Activated CD4-positive, CD25-positive, alpha-beta regulatory T cell treated with anti-CD3 and anti-CD28 coated beads, Interleukin-2, amount 50 U/mL, for 72 hours (primary cell): ENCODE results near the gene CCDC174.
"Not testable (repeated sequence)": the region's sequence is repeated elsewhere in the genome, so short reads cannot be mapped to it uniquely, and the experiment has no call there.

ENCODE experiments used
- DNase-seq: peaks from one replicate; pipeline ENCODE4 v3.0.0; 2021

Gene CCDC174

DNA sequence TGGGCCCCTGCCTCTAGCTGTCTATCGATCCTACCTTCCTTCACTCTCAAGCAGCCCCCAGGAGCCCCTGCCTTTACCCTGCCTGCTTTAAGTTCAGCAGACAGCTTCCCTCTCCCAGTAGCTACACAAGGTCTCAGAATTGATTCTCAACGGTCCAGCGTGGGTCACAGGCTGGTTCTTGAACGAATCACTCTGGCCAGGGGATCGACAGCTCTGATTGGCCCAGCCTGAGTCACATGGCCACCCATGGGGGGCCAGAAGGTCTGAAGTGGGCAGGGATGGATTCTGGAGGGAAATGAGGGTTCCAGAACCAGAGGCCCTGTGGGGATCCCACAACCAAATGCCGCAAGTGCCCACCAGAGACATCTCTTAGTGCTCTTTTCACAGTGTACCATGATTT is 23.7 kb upstream of the CCDC174 start:
- no peak for DNase-seq

DNA sequence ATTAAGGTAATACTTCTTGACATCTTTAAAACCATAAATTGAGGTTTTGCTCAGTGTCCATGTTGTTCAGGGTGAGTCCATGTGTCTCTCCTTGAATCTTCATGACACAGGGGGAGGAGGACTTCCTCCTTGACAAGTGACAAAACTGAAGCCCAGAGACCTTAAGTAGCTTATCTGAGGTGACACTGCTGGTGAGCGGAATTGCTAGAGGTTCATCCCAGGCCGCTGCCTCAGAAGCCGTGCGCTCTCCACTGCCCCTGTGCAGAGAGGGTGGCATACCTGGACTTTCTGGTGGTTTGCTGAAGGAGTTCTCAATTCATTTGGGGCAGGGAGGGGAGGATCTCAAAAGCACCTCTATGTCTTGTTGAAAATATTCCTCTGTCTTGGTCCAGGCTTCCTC is 23.2 kb upstream of the CCDC174 start:
- no peak for DNase-seq

DNA sequence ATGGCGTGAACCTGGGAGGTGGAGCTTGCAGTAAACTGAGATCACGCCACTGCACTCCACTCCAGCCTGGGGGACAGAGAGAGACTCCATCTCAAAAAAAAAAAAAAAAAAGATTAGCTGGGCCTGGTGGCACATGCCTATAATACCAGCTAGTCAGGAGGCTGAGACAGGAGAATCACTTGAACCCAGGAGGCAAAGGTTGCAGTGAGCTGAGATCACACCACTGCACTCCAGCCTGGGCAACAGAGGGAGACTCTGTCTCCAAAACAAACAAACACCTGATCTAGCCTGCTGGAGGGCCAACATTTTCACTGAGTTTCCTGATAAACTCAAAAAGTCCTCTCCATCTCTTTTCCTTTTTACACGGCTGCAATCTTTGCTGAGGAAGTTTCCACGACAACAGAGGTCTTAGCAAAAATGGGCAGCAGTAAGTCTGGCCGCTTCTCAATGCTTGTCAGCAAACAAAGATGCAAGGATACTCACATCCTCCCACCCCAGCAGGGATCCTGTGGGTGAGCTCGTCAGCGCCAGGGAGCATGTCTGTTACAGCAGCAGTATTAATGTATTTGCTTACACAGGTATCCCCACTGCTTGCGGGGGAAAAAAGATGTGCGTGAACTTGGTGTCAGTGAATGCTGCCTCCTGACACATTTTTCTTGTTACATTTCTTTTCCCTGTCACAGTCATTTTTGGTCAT is 21.0 kb upstream of the CCDC174 start:
- no peak for DNase-seq

DNA sequence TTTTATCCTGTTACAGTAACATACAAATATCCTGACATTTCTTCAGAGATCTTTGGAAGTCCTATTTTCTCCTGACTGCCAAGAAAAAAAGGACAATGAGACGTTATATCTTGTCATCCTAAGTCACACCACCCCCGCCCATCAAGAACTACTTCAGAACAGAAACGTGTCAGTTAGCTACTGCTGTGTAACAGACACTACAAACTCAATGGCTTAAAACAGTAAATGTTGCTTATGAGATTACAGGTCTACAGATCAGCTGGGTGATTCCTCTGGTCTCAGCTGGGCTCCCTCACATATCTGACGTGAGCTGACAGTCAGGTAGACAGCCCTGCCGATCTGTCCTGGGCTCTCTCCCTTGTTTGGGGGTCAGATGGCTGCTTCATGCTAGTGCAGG is 20.5 kb upstream of the CCDC174 start:
- DNase-seq: no peak

DNA sequence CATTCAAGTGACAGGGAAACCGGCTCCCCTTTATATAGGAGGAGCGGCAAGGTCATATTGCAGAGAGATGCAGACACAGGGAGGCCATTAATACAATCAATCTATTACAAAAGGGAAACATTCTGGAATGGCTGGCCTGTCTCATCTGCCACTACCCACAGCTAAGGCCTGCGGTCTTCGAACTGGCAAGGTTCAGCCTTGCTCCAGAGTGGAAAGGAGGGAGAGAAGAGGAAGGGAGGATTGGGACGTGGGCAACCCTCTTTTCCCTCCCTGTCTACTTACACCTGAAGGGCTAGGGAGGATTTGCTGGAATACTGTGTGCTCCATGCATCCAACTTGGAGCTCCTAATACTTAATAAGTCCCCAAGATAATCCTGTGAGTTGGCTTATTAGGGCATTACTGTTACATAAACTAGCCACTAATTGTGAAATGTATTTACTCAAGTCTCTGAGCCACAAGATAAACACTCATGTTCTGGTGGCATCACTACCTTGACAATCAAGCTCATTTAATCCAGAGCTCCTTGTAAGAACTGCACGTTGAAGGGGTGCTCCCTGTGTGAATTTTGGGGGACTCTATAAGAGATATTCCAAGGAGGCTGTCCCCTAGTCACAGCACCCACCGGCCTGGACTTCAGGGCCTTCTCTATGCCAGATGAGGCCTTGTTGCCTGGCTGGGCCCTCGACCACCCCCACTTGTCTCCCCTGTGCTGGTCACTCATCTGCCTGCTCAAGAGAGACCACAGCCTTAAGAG is 19.7 kb upstream of the CCDC174 start:
- DNase-seq: no peak

DNA sequence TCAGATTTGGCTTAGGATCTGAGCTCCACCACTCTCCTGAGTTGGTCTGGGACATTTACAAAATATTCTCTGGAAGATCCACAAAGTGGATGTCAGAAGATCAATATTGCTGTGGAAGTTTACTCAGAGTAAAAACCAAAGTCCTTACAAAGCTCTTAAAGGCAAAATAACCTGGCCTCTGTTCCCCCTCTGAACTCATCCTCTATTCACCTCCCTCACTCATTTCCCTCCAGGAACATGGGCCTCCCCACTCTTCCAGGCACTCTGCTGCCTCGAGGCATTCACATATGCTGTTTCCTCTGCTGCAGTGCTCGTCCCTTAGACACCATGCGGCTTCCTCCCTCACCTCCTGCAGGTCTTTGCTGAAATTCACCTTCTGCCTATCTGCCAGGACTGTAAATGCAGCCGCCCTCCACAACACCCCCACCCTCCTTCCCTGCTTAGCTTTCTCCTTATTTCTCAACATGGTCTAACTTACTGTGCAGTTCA is 19.1 kb upstream of the CCDC174 start:
- DNase-seq: no peak

DNA sequence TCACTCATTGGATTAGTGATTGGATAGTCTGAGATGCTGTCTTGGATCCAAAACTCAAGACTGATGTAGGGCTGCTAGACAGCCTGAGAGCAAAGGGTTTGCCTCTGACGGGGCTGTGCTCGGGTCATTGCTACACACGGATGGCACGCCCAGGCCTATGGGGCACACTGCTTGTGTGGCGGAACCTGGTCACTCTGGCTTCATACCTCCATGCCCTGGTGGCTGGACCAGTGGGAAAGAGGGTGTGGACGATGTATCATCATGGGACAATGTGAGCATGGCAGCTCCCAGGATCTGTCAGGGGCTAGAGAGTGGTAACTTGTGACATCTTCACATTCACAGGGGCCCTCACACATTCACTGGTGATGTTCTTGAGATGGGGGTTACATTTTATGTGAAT is 18.1 kb upstream of the CCDC174 start:
- DNase-seq: no peak

DNA sequence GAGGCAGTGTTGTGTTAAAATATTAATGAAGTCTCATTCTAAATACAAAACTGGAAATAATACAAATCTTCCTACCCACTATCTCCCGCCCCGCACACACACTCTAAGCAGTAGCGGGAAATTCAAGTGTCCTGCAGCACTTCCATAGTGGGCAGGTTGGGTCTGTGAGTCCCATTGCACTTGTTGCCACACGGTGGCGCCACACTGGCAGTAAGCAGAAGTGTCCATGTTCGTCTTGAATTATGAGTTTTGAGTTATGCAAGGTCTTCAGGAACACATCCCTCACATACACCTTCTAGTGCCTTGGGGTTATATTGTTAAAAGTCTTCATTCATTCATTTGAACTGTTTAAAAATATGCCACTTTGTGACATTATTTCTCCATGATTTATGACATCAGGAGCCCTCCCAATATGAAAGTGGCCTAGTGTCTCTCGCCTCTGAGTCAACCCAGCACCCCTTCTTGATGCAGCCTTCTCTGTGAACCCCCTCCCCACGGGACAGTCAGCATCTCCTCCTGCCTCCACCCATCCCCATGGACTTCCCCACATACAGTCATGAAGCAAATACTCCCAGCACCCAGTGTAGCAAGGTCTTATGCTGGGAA is 17.6 kb upstream of the CCDC174 start:
- peak; percentile 60 for DNase-seq

DNA sequence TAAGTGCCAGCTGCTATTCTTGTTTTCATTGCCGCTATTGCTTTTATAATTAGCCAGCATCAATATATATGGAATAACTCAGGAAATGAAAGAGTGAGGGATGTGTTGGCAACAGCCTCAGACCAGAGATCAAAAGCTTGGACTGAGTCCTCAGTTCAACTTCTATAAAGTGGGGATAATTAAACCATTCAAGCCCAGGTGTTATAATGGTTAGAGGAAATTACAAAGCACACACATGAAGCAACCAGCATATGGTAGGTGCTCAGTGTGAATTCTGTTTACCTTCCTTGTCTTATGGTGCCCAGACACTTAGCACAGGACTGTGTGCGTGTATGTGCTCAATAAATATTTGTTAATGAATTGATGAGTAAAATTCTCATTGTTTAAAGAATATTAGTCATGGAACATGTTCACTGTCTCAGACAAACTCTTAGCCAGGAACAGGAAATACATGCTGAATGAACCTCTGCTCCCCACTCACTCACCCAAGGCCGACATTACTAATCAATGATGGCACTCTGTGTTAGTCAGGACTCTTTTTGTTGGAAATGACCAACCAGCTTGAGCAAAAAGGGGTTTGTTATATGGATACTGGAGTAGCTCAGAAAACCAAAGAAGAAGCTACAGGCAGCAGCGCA is 16.7 kb upstream of the CCDC174 start:
- no peak for DNase-seq

DNA sequence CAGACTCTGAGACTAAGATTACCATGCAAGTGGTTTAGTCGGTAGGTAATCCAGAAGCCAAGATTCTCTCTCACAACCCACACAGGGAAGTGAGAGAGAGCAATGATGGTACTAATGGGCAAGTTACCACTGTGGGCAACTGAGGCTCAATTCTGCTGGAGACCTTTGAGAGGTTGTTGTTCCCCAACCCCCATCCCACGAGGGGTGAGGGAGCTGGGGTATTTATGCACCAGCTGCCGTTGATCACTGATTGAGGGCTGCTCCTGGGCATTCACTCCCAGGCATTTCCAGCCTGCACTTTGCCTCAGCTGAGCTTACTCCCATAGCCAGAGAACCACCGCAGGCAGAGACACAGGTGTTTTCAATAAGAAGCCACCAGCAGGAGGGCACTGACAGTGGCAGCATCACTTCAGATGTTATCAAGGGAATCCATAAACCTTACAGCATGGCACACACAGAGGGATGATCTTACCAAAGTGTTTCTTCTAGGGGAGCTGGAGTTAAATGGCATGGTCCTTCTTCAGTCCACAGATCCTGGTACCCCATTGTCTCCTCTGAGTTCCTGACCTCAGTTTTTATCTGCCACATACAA is 15.0 kb upstream of the CCDC174 start:
- no peak for DNase-seq

DNA sequence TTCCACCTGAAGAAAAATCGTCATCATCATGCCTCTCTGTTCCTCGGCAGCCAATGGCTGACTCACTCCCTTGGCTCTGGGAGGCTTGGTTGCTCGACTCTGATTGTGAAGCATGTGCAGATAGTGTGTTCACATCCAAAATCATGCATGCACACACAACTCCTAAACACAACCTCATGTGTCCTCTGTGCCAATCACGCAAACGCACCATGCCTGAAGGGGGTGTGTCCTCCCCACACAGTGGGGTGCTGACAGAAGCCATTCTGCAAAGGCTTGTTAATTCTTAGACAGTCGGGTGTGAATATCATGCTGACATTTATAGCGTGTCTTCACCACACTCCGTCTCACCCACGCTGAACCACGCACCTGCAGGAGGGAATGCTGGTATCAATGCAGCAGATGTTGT is 11.4 kb upstream of the CCDC174 start:
- no peak for DNase-seq

DNA sequence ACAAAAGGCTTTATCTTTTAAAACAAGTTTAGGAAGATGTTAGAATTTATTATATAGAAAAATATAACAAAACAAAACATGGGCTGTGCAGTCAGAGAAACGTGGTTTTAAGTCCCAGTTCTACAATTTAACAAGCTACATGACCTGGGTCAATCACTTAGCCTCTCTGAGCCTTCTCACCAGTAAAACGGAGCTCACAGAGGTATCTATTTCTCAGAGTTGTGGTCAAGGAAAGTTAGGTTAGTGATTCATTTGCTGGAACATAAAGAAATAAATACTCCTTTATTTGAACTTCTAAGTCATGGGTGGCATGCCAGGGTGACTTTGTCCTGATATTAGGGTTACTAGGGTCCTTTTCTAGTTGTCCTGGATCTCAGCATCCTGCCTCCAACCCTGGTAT is 10.8 kb upstream of the CCDC174 start:
- no peak for DNase-seq

DNA sequence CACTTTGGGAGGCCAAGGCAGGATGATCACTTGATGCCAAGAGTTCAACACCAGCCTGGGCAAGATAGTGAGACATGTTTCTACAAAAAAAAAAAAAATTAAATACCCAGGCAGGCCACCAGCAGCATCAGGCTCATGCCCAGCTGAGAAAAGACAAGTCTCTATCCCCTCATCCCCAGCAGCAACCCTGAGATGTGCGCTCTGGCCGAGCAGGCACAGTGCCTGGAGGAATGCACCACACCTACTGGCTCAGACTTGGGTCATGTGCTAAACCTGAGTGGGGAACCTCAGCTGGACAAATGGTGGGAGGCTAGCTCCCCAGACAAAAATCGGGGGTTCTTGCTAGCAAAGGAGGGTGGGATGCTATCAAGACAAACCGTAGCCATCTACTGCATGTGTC is 10.2 kb upstream of the CCDC174 start:
- DNase-seq: no peak

DNA sequence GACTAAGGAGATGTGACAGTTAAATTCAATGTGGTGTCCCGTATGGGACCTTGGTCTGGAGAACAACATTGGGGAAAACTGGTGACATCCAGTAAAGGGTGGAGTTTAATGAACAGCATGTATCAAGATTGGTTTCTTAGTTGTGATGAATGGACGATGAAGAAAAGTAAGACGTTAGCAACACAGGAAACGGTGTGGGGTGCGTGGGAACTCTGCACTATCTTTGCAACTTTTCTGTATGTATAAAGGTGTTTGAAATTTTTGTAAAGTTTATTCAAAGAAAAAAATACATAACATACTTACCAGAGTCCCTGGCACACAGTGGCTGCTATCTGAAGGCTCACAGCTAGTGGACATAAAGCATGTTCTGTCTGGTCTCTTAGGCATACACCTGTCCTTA is 6.1 kb upstream of the CCDC174 start:
- no peak for DNase-seq

DNA sequence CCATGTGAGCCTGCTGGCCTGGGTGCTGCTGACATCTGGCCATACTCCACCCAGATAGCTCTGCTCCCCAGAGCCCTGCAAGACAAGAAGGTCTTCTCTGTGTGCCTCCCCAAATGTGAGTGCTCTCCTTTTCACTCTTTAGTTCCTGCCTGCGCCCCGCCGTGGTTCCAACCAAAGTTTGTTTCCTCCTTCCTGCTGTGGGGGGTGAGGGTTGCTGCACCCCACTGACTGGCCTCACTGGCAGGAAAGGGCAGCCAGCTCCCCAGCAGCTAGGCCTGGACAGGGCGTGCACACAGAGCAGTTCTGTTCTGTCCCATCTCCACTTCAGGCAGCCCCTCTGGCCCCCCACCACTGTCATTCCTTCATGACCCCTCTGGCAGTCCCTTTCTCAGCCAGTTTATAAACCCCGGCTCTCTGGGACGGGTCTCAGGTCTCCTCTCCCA is 5.4 kb upstream of the CCDC174 start:
- DNase-seq: no peak

DNA sequence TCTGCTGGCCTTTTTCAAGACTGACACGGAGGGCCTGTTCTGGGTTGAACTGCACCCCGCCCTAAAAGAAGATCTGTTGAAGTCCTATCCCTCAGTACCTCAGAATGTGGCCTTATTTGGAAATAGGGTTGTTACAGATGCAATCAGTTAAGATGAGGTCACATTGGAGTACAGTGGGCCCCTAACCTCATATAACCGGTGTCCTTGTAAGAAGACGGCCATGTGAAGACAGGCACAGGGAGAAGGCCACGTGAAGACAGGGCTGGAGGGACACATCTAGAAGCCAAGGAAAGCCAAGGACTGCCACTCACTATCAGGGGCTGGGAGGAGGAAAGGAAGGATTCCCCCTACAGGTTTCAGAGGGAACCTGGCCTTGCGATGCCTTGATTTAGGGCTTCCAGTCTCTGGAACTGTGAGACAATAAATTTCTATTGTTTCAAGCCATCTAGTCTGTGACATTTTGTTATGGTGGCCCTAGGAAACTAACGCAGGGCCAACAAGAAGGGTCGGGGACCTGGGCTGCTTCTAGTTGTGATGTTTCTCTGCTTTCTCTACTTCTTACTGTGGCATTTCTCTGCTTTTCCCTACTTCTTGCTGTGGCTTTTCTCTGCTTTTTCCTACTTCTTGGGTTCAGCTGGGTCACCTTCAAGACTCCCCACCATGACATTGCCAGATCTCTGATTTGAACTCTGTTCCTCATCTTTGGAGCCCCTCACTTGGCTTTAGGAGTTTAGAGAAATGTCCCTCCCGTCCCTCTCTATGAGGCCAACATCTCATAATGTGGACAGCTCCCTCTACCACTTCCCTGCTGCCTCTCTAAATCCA is 4.8 kb upstream of the CCDC174 start:
- DNase-seq: no peak

DNA sequence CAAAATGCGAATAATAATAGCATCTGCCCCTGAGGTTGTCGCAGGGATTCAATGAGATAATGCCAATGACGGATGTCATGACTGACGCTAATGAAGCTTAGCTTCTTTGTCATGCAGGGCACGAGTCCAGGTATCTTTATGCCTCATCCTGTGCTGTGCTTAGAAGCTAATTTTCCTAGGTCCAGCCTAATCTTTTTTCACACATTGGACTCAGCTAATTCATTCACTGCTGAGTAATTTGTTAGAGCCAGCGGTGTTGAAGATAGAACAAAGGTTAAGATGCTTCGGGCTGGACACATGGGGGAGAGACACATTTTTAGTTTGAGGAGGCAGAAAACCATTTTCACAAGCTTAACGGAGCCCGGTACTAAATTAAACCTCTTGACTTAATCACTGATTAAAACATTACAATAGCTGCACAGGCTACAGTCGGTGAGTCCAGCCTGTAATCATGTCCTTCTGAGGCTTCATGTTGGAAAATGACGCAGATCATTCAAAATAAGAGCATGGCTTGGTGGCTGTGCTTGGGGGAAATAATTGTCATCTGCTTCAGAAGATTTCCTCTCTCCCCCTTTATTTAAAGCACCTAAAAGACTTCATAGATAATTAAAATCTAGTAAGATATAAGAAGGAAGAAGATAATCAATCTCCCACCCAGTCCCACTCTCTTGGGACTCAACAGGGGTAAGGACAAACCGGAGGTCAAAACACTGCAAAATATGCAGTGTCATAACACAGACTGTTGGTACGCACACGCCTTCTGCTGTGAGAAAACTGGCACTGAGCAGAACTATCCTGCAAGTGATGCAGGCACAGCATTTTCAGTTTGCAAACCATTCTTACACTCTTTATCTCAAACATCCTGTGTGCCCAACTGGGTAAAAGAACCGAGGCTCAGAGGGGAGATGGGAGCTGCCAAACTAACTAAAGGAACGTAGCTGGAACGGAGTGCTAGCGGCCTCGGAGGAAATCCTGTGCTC is 3.3 kb upstream of the CCDC174 start:
- DNase-seq: no peak

DNA sequence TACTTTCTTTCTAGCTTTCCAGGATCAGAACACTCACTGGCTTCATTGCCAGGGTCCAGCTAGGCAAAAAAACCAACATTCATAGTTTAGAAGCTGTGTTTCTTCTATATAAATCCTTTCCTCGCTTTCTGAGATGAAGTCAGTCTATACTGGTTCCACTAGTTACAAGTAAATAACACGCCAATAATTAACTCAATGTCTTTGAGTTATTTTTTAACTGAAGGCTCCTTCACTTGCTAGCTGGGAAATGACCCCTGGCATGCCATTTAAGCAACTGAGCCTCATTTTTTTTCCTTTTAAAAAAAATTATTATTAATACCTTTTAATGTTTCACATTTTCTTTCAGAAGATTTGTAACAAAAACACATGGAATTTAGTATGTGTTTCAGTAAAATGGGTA is 2.1 kb upstream of the CCDC174 start:
- DNase-seq: no peak

DNA sequence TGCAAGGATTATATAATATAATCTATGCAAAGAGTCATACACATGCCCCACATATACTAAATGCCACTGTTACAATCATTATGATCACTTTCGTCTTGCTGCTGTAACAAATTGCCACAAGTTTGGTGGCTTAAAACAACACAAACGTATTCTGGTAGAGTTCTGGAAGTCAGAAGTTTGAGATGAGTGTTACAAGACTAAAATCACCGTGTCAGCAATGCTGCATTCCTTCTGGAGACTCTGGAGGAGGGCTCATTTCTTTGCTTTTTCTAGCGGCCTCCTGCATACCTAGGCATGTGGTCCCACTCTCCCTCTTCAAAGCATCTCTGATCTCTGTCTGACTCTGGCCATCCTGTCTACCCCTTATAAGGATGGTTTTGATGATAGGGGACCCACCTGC is 1.4 kb upstream of the CCDC174 start:
- DNase-seq: no peak

DNA sequence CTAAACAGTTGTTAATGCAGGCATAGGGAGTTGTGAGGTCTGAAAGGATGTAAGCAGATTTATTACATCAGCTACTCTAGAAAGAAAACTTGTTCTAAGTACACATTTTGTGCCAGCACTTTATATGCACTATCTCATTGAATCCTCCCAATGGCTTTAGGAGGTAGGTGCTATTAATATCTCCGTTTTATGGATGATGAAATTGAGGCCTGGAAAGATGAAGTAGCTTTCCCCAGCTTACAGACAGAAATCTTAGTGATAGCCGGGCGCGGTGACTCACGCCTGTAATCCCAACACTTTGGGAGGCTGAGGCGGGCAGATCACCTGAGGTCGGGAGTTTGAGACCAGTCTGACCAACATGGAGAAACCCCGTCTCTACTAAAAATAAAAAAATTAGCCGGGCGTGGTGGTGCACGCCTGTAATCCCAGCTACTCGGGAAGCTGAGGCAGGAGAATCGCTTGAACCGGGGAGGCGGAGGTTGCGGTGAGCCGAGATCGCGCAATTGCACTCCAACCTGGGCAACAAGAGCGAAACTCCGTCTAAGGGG is 872 bp downstream of the CCDC174 start:
- DNase-seq: not testable (repeated sequence)

DNA sequence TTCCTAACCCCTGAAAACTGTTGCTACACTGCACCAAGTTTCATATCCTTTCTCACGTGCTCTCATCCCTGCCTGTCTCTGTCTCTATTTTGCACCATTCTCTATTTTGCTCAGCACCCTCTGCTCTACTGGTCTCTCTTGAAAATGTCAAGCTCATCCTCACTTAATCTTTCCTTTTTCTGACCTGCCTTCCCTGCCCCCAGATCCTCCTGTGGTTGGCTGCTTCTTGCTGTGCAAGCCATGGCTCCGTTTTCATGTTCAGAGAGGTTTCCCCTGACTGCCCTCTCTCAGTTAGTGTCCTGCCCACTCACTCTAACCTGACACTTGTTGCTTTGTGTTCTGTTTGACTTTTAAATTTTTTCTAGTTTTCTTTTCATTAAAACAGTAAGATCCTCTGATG is 6.0 kb downstream of the CCDC174 start:
- no peak for DNase-seq
